Activated naive CD8-positive, alpha-beta T cell treated with anti-CD3 and anti-CD28 coated beads, Interleukin-2, amount 50 U/mL, for 16 hours (primary cell): ENCODE data around the gene GUF1.
A peak's percentile ranks its signal among the peaks of the same experiment; 100 is the strongest.
"Not testable (repeated sequence)": the region's sequence is repeated elsewhere in the genome, so short reads cannot be mapped to it uniquely, and the experiment has no call there.

Experiments
- DNase-seq: peaks from one replicate; pipeline ENCODE4 v3.0.0-alpha.2; 2020; ENCODE audit warnings: low read depth, low spot score

The GUF1 gene

DNA sequence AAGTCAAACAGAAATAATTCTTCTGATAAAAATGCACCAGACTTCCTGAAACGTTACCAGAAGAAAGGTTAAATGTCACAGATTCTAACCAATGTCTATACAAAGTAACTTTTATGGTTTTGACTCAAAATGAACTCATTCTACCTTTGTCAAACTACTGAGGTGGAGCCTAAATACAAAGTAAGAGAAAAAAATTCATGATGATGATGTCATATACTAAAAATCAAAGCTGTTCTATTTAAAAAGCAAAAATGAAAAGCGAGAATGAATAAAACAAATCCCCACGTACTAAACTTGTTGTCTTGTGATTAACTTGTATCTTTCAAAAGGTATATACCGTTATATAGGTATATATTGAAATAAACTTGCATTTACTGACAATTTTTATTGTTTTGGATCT lies 26.5 kb downstream of the GUF1 start:
- DNase-seq = no peak

GRCh38 chr4:44713125-44713524 lies 34.9 kb downstream of the GUF1 start:
- no peak for DNase-seq

DNA sequence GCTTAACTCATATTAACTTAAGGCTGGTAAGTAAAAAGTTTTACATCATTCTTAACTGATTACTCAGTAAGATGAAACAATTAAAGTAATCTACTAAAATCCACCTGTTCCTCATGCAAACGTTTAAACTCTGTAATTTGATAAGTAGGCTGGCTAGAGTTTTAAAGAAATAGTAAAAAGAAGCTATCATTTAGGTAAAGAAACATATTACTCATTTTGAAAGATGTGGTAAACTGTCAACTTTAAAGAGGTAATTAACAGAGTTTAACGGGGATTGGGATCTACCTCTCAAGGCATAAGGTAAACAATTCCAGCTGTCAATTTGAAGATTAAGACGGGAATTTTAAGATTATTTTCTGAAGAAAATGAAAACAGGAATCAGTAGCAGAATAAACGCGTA lies 38.4 kb downstream of the GUF1 start:
- no peak for DNase-seq

GRCh38 chr4:44720371-44720770 lies 42.2 kb downstream of the GUF1 start:
- DNase-seq = no peak

- no peak for DNase-seq
Observed at GRCh38 chr4:44722001-44722400, 43.8 kb downstream of the GUF1 start.

DNA sequence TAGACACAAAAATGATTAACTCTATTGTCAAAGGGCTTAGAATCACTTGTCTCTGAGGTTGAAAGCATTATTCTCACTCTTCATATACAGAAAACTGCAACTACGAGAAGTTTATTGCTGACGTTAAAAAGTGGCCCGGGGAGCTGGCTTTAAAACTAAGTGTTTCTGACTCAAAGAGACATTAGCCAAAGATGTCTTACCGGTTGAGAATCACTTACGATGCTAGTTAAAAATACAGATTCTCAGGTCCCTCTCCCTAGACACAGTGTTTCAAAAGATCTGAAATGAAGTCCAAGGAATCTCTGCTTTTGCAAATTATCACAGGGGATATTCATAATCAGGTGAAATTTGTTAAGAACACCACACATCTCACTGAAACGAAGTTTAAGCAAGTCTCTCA lies 46.9 kb downstream of the GUF1 start:
- no peak for DNase-seq

GRCh38 chr4:44725726-44726037 lies 47.5 kb downstream of the GUF1 start:
- no peak for DNase-seq

GRCh38 chr4:44726038-44726871 lies 48.0 kb downstream of the GUF1 start, which contains the start of gene GNPDA2:
TSS of gene GNPDA2 (minus strand) at chr4:44726556. CDS start at chr4:44722207, 4,349 bp downstream.
- peak; percentile 52 for DNase-seq

DNA sequence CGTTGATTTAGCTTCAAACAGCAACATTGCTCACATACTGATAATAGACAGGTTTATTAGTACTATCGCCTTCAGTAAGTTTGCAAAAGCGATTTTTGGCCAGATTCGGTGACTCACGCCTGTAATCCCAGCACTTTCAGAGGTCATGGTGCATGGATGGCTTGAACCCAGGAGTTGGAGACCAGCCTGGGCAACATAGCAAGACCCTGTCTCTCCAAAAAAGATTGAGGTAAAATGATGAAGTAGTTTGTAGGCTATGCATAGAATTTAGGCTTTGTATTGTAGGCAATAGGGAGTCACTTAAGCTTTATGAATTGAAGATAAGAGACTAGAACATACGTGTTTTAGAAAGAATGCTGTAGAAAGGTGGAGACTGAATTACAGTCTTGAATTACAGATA lies 49.3 kb downstream of the GUF1 start:
- no peak for DNase-seq

- not testable (repeated sequence) for DNase-seq
Observed at GRCh38 chr4:44728694-44729093, 50.5 kb downstream of the GUF1 start.

- no peak for DNase-seq
Observed at GRCh38 chr4:44736900-44737299, 58.7 kb downstream of the GUF1 start.

- no peak for DNase-seq
Observed at GRCh38 chr4:44738615-44739014, 60.4 kb downstream of the GUF1 start.

GRCh38 chr4:44740201-44740600 lies 62.0 kb downstream of the GUF1 start:
- DNase-seq = no peak
